Measurements from ENCODE around the gene RCSD1.
A peak's percentile ranks its signal among the peaks of the same experiment; 100 is the strongest.

The RCSD1 gene

GRCh38 chr1:167722152-167722869 lies 92.3 kb downstream of the RCSD1 start:
- TF ChIP-seq, protein P1, sequence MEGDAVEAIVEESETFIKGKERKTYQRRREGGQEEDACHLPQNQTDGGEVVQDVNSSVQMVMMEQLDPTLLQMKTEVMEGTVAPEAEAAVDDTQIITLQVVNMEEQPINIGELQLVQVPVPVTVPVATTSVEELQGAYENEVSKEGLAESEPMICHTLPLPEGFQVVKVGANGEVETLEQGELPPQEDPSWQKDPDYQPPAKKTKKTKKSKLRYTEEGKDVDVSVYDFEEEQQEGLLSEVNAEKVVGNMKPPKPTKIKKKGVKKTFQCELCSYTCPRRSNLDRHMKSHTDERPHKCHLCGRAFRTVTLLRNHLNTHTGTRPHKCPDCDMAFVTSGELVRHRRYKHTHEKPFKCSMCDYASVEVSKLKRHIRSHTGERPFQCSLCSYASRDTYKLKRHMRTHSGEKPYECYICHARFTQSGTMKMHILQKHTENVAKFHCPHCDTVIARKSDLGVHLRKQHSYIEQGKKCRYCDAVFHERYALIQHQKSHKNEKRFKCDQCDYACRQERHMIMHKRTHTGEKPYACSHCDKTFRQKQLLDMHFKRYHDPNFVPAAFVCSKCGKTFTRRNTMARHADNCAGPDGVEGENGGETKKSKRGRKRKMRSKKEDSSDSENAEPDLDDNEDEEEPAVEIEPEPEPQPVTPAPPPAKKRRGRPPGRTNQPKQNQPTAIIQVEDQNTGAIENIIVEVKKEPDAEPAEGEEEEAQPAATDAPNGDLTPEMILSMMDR (IDR thresholded peaks at IDR 0.05; ENCODE audit: low read depth, low read length, missing control alignments) = no peak
- Histone ChIP-seq H3K27me3 (replicated peaks) (no peaks in the 10 kb centered on the region), H3K27ac (peak overlapping the region; percentile 57), H3K4me3 (ENCODE audit: low read depth, low read length) (peak overlapping the region; percentile 81), H3K36me3 (replicated peaks) (peaks cover 4% of the 10 kb centered on the region)
- in situ Hi-C loops (cut with HindIII; ENCODE audit: low pct_ligation_motif_present, low sequenced_read_pairs) = no loop called here
- peak; percentile 24 for DNase-seq

- TF ChIP-seq, protein P1 (IDR thresholded peaks at IDR 0.05; ENCODE audit: low read depth, low read length, missing control alignments) = no peak
- in situ Hi-C loops (cut with HindIII; ENCODE audit: low pct_ligation_motif_present, low sequenced_read_pairs) = no loop called here
- no peak for DNase-seq
- H3K4me3 ChIP-seq (ENCODE audit: low read depth, low read length) = peak overlapping the region; percentile 81
- peaks cover 4% of the 10 kb centered on the region for H3K36me3 ChIP-seq (replicated peaks)
- H3K27ac ChIP-seq = peak overlapping the region; percentile 8
- no peaks in the 10 kb centered on the region for H3K27me3 ChIP-seq (replicated peaks)
These were observed 92.8 kb downstream of the RCSD1 start for GRCh38 chr1:167722870-167723251.

- peaks cover 4% of the 10 kb centered on the region for H3K36me3 ChIP-seq (replicated peaks)
- H3K27ac ChIP-seq = no peak overlapping the region
- peak overlapping the region; percentile 15 for H3K4me3 ChIP-seq (ENCODE audit: low read depth, low read length)
- in situ Hi-C loops (cut with HindIII; ENCODE audit: low pct_ligation_motif_present, low sequenced_read_pairs) = no loop called here
- TF ChIP-seq, protein P1 (IDR thresholded peaks at IDR 0.05; ENCODE audit: low read depth, low read length, missing control alignments) = no peak
- no peak for DNase-seq
- no peaks in the 10 kb centered on the region for H3K27me3 ChIP-seq (replicated peaks)
These were observed 93.8 kb downstream of the RCSD1 start for GRCh38 chr1:167723707-167724323.

GRCh38 chr1:167726008-167726407 lies 96.0 kb downstream of the RCSD1 start:
- Histone ChIP-seq H3K27me3 (replicated peaks) (no peaks in the 10 kb centered on the region), H3K27ac (no peak overlapping the region), H3K36me3 (replicated peaks) (peaks cover 12% of the 10 kb centered on the region), H3K4me3 (ENCODE audit: low read depth, low read length) (no peak overlapping the region)
- in situ Hi-C loops (cut with HindIII; ENCODE audit: low pct_ligation_motif_present, low sequenced_read_pairs) = no loop called here
- no peak for DNase-seq
- TF ChIP-seq, protein P1 (IDR thresholded peaks at IDR 0.05; ENCODE audit: low read depth, low read length, missing control alignments) = no peak

DNA sequence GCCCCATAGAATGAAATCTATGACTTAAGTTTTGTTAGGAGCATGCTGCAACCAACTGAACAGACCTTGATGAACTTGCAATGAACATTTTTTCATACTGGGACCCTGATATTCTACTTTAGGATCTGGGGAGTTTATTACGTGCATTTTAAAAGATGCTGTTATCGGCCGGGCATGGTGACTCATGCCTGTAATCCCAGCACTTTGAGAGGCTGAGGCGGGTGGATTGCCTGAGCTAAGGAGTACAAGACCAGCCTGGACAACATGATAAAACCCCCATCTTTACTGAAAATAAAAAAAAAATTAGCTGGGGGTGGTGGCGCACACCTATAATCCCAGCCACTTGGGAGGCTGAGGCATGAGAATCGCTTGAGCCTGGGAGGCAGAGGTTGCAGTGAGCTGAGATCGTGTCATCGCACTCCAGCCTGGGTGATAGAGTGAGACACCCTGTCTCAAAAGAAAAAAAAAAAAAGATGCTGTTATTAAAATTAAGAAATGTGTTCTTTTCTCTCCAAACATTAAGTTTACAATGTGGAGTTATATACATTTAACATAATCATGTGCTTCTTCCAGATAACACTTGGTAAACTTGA lies 98.9 kb downstream of the RCSD1 start:
- peak; percentile 49 for DNase-seq
- TF ChIP-seq, protein P1 (IDR thresholded peaks at IDR 0.05; ENCODE audit: low read depth, low read length, missing control alignments) = no peak
- H3K36me3 ChIP-seq (replicated peaks) = peaks cover 10% of the 10 kb centered on the region
- H3K27me3 ChIP-seq (replicated peaks) = no peaks in the 10 kb centered on the region
- in situ Hi-C loops (cut with HindIII; ENCODE audit: low pct_ligation_motif_present, low sequenced_read_pairs) = no loop called here
- no peak overlapping the region for H3K4me3 ChIP-seq (ENCODE audit: low read depth, low read length)
- H3K27ac ChIP-seq = no peak overlapping the region
